ENCODE measurements around the gene PLEKHH1. TPM values are rescaled to one million over a fixed set of nuclear protein-coding genes. Genes with fewer than 3 reads are reported as not detected.

The PLEKHH1 gene
- total and polyA plus RNA-seq, 2 experiments from 2014 or later: 18.0 to 29.9 TPM

GRCh38 chr14:67551940-67552339 lies 18.9 kb downstream of the PLEKHH1 start:
- DNase-seq (ENCODE audit: low read depth in 1 of 2, low spot score in 1 of 2): no peak

GRCh38 chr14:67553547-67553946 lies 20.5 kb downstream of the PLEKHH1 start:
- no peak for DNase-seq (ENCODE audit: low read depth in 1 of 2, low spot score in 1 of 2)
- H3K4me3 ChIP-seq: no peak overlapping the region
- no peak overlapping the region for H3K27ac ChIP-seq
- H3K27me3 ChIP-seq: no peaks in the 10 kb centered on the region
- H3K4me1 ChIP-seq (ENCODE audit: low read depth): no peaks in the 10 kb centered on the region
- H3K9me3 ChIP-seq (ENCODE audit: low read depth): no peaks in the 10 kb centered on the region
- H3K36me3 ChIP-seq: peaks cover 4% of the 10 kb centered on the region
- no peak for TF ChIP-seq CTCF (IDR thresholded peaks at IDR 0.05; ENCODE audit: low read depth, low read length)

More at GRCh38 chr14:67551940-67552339, 18.9 kb downstream of the PLEKHH1 start:
- Histone ChIP-seq H3K36me3 (peaks cover 4% of the 10 kb centered on the region), H3K9me3 (ENCODE audit: low read depth) (no peaks in the 10 kb centered on the region), H3K27ac (no peak overlapping the region), H3K27me3 (no peaks in the 10 kb centered on the region), H3K4me3 (no peak overlapping the region), H3K4me1 (ENCODE audit: low read depth) (no peaks in the 10 kb centered on the region)
- no peak for TF ChIP-seq CTCF (IDR thresholded peaks at IDR 0.05; ENCODE audit: low read depth, low read length)

- DNase-seq (ENCODE audit: low read depth in 1 of 2, low spot score in 1 of 2): no peak
- Histone ChIP-seq H3K36me3 (peaks cover 4% of the 10 kb centered on the region), H3K27me3 (no peaks in the 10 kb centered on the region), H3K4me1 (ENCODE audit: low read depth) (no peaks in the 10 kb centered on the region), H3K27ac (no peak overlapping the region), H3K9me3 (ENCODE audit: low read depth) (no peaks in the 10 kb centered on the region), H3K4me3 (no peak overlapping the region)
- no peak for TF ChIP-seq CTCF (IDR thresholded peaks at IDR 0.05; ENCODE audit: low read depth, low read length)
These were observed 21.3 kb downstream of the PLEKHH1 start for GRCh38 chr14:67554341-67554740.

DNA sequence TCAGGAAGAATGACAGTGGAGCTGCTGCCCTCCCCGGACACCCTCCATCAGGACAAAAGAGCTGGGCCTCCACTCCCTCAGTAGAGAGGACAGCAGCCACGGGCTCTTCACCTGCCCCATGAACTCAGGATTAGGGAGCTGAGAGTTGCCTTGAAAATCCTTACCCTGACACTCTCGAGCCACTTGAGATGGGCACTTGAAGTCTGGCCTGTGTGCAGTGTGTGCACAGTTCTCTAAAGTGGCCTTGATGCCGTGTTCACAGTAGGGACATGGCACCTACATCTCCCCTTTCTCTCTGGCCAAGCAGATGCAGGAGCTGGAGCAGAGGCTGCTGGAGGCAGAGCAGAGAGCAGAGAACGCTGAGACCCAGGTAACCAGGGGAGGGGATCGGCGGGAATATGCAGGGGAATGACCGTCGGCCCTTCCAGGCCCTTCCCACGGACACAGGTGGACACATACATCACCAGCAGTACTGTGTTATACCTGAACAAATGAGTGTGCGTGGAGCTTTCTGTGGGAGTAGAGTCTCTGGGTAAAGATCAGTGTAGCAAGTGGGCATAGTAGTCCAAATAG lies 22.5 kb downstream of the PLEKHH1 start:
- peak in 1 of 2 donors; percentile 49 for DNase-seq (ENCODE audit: low read depth in 1 of 2, low spot score in 1 of 2)
- H3K4me1 ChIP-seq (ENCODE audit: low read depth): no peaks in the 10 kb centered on the region
- no peaks in the 10 kb centered on the region for H3K27me3 ChIP-seq
- no peak overlapping the region for H3K4me3 ChIP-seq
- no peak for TF ChIP-seq CTCF (IDR thresholded peaks at IDR 0.05; ENCODE audit: low read depth, low read length)
- H3K27ac ChIP-seq: no peak overlapping the region
- H3K9me3 ChIP-seq (ENCODE audit: low read depth): no peaks in the 10 kb centered on the region
- H3K36me3 ChIP-seq: peaks cover 8% of the 10 kb centered on the region

DNA sequence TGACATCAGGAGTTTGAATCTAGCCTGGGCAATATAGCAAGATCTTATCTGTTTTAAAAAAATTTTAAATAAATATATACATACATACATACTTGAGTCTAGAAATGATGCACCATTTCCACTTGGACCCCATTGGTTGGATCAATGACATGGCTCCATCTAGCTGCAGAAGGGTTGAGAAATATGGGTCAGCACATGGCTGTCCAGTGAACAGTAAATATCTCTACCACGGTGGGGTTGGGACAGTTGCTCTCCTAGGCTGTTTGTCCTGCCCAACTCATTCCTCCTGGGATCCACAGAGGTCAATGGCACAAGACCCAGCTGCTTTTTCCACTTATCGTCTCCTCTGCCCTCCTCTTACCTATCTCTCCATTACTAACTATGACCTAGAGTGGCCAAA lies 23.6 kb downstream of the PLEKHH1 start:
- Histone ChIP-seq H3K27ac (no peak overlapping the region), H3K27me3 (no peaks in the 10 kb centered on the region), H3K4me1 (ENCODE audit: low read depth) (no peaks in the 10 kb centered on the region), H3K9me3 (ENCODE audit: low read depth) (no peaks in the 10 kb centered on the region), H3K4me3 (no peak overlapping the region), H3K36me3 (peaks cover 4% of the 10 kb centered on the region)
- no peak for TF ChIP-seq CTCF (IDR thresholded peaks at IDR 0.05; ENCODE audit: low read depth, low read length)
- DNase-seq (ENCODE audit: low read depth in 1 of 2, low spot score in 1 of 2): no peak

All from cardiac muscle cell (in vitro differentiated cells and primary cell).